Upper lobe of left lung (tissue), 4 donors: ENCODE measurements around the gene CDX1.

Experiments used
- EP300 ChIP-seq, 4 donors: sonication (generic); formaldehyde crosslinking; IDR thresholded peaks; one replicate each; pipeline ENCODE4 v1.5.1; 2017; ENCODE audit warnings: antibody characterized with exemption in 4 of 4, control low read depth in 2 of 4
- POLR2A ChIP-seq, 4 donors: fragments of 450-650 bp; IDR thresholded peaks; one replicate each; pipeline ENCODE4 v1.5.1; 2016 to 2017; ENCODE audit warnings: antibody characterized with exemption in 4 of 4, mild to moderate bottlenecking in 2 of 4
- POLR2AphosphoS5 ChIP-seq, 2 donors: sonication (generic); formaldehyde crosslinking; IDR thresholded peaks; one replicate each; pipeline ENCODE4 v1.5.1; 2017; ENCODE audit warnings: antibody characterized with exemption in 2 of 2
- TF ChIP-seq, protein P1 (sequence below), 6 experiments: fragments of 450-650 bp in 4 of 6; fragments of 200-600 bp in 2 of 6; sonication (generic) in 2 of 6; IDR thresholded peaks; one replicate each; pipeline ENCODE4 v1.5.1; 2016 to 2019; ENCODE audit warnings: antibody characterized with exemption in 6 of 6

DNA sequence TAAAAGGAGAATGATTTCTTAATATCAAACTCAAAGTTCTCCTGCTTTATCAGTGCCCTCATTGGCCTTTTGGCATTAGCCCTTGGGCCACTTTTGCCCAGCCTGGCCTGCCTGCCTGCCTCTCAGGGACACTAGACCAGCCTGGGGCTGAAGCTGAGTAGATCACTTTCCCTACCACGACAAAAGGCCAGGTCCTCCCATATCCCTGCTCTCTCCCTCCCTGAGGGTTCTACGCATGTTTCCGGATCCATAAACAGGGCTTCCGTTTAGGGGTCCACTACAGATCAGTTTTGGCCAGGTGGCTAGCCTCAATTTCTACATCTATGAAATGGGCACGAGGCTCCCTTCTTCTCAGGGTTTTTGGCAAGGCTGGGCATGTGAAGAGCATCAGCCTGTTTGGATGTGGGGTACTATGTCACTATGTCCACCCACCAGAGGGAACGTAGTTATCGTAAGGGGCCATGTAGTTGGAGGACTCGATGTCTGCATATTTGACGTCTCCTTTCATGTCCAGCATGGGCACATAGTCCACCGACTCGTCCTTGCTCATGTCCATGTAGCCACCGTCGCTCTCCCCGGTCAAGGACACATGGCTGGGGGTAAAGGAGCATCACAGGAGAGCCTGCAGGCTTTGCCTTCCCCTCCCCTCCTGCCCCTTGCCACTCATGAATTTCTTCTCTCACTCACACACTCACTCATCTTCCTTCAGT, 45.0 kb upstream of the CDX1 start:
- no peak for TF ChIP-seq POLR2AphosphoS5 (IDR thresholded peaks at IDR 0.05)
- no peak for TF ChIP-seq POLR2A (IDR thresholded peaks at IDR 0.05)
- TF ChIP-seq, protein P1, sequence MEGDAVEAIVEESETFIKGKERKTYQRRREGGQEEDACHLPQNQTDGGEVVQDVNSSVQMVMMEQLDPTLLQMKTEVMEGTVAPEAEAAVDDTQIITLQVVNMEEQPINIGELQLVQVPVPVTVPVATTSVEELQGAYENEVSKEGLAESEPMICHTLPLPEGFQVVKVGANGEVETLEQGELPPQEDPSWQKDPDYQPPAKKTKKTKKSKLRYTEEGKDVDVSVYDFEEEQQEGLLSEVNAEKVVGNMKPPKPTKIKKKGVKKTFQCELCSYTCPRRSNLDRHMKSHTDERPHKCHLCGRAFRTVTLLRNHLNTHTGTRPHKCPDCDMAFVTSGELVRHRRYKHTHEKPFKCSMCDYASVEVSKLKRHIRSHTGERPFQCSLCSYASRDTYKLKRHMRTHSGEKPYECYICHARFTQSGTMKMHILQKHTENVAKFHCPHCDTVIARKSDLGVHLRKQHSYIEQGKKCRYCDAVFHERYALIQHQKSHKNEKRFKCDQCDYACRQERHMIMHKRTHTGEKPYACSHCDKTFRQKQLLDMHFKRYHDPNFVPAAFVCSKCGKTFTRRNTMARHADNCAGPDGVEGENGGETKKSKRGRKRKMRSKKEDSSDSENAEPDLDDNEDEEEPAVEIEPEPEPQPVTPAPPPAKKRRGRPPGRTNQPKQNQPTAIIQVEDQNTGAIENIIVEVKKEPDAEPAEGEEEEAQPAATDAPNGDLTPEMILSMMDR (IDR thresholded peaks at IDR 0.05): no peak
- TF ChIP-seq EP300 (IDR thresholded peaks at IDR 0.05): no peak
